Endothelial cell of umbilical vein (primary cell): ENCODE measurements around the gene DDX11.
"Not testable (repeated sequence)": the region's sequence is repeated elsewhere in the genome, so short reads cannot be mapped to it uniquely, and the experiment has no call there.

ENCODE experiments used
- CTCF ChIP-seq, 2 donors: IDR thresholded peaks; 1 replicate in 1 of 2; 2 replicates in 1 of 2; pipeline ENCODE4 v1.5.1; 2011; ENCODE audit warnings: low read length in 2 of 2, mild to moderate bottlenecking in 2 of 2, moderate library complexity in 2 of 2, control low read depth in 1 of 2, inconsistent platforms in 1 of 2, low read depth in 1 of 2; ENCODE audit not compliant: insufficient read depth in 1 of 2; ENCODE audit errors: extremely low read depth in 1 of 2
- JUN ChIP-seq: IDR thresholded peaks from 2 replicates; pipeline ENCODE4 v1.6.1; 2011; ENCODE audit warnings: borderline replicate concordance, low read depth; ENCODE audit not compliant: insufficient read length, insufficient read depth

DNA sequence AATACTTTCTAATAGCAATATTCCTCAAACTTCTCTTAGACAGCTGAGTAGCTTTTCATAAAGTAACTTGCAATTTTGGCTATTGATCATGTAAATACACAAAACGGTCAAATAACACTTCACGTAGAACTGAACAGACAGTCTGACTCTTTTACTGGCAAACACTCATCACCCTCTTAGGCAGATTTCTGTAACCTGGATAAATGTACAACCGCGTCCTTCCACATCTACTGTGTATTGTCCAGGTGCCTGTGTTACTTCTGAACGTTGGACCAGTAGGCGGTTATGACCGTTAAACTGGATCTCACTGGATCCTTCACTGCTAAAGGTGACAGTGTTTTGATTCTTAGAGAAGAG, 43.2 kb downstream of the DDX11 start:
- not testable (repeated sequence) for TF ChIP-seq CTCF (IDR thresholded peaks at IDR 0.05; ENCODE audit: extremely low read depth in 1 of 2, insufficient read depth in 1 of 2, low read depth in 1 of 2, low read length in 2 of 2); JUN
